HG03521 (cell line): ENCODE results near the gene NOL4L.

Experiments
- ATAC-seq: cut with Tn5 transposase; IDR thresholded peaks from one replicate; pipeline ENCODE4 v1.9.1; 2021; ENCODE audit warnings: mild to moderate bottlenecking, moderate library complexity; ENCODE audit not compliant: unreplicated experiment

The NOL4L gene

DNA sequence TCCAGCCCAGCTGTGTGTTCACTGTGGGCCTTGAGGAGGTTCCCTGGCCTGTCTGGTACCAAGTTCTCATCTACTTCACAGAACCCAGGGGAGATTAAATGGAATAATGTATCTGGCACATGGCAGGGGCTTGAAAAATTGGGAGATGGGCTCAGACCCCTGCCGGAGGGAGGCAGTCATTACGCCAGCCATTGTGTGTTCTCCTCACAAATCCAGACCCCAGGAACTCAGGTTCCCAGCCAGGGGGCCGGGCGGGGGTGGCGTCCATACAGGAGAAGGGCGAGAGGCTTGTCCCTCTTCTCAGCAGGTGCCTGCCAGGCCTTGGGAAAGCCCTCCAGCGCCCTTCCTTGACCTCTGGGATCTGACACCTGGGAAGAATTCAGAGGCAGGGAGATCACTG is 8.1 kb downstream of the NOL4L start:
- no peak for ATAC-seq

GRCh38 chr20:32576560-32576959 is 8.6 kb downstream of the NOL4L start:
- no peak for ATAC-seq

GRCh38 chr20:32575805-32576204 is 9.3 kb downstream of the NOL4L start:
- ATAC-seq: no peak

DNA sequence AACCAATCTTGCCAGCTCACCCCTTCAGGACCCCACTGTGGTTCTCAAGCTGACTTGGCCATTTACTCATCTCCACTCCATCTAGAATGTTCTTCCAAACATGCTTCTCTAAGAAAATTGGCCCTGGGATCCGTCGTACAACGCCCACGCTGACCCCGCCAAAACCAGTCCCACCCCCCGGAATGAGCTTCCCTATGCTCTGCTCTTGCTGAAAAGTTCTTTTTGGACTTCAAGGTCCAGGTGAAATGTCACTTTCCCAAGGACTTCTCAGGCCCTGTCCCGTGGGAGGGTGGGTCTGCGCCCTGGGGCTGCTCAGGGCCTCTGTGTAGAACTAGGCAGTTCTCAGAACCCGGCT is 9.9 kb downstream of the NOL4L start:
- ATAC-seq: no peak

- ATAC-seq: no peak
Measured at GRCh38 chr20:32574296-32575226, 10.6 kb downstream of the NOL4L start.

GRCh38 chr20:32573167-32573851 is 11.8 kb downstream of the NOL4L start:
- ATAC-seq: no peak

DNA sequence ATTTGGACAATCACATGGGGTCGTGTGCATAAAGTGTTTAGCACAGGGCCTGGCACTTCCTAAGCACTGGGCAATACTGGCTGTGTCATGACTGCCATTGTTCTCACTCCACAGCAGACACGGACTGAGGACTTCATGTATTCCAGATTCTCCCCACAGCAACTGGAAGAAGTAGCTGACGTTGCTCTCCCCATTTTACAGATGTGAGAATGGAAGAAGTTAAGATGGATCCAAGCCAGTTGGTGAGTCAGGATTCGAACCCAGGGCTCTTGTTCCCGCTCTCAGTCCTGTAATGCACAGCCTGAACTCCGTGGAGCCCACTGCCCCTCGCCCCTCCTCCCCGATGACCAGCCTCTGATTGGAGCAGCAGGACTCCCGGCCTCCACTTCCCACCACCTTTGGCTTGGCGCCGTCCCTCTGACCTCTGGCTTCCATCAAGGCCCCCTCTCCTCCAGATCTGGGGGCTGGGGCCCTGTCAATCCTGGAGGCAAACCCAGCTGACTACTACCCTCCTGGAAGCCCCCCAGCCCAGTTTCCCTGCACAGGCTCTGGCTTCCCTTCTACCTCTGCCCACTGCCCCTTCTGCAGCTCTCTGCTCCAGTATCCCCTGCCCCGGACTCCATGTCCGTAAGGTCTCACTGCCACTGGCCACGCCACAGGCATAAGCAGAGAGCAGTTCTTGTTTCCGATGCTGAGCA is 12.7 kb downstream of the NOL4L start:
- no peak for ATAC-seq

GRCh38 chr20:32571566-32571965 is 13.6 kb downstream of the NOL4L start:
- no peak for ATAC-seq

GRCh38 chr20:32570401-32571190 is 14.5 kb downstream of the NOL4L start:
- ATAC-seq: no peak

- no peak for ATAC-seq
Measured at GRCh38 chr20:32569380-32570305, 15.5 kb downstream of the NOL4L start.

DNA sequence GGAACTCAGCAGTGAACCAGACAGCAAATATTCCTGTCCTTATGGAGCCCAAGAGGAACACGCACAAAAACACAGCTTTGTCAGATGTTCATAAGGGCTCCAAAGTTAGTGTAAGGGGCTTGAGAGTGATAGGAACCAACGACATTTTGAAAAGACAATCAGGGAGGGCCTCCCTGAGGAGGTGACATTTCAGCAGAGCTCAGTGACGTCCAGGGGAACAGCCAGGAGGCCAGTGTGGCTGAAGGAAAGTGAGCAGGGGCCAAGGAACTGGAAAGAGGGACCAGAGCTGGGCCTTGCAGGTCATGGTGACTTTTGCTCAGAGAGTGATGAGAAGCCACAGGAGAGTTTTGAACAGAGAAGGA is 16.1 kb downstream of the NOL4L start:
- no peak for ATAC-seq

GRCh38 chr20:32567384-32568178 is 17.6 kb downstream of the NOL4L start:
- ATAC-seq: no peak

DNA sequence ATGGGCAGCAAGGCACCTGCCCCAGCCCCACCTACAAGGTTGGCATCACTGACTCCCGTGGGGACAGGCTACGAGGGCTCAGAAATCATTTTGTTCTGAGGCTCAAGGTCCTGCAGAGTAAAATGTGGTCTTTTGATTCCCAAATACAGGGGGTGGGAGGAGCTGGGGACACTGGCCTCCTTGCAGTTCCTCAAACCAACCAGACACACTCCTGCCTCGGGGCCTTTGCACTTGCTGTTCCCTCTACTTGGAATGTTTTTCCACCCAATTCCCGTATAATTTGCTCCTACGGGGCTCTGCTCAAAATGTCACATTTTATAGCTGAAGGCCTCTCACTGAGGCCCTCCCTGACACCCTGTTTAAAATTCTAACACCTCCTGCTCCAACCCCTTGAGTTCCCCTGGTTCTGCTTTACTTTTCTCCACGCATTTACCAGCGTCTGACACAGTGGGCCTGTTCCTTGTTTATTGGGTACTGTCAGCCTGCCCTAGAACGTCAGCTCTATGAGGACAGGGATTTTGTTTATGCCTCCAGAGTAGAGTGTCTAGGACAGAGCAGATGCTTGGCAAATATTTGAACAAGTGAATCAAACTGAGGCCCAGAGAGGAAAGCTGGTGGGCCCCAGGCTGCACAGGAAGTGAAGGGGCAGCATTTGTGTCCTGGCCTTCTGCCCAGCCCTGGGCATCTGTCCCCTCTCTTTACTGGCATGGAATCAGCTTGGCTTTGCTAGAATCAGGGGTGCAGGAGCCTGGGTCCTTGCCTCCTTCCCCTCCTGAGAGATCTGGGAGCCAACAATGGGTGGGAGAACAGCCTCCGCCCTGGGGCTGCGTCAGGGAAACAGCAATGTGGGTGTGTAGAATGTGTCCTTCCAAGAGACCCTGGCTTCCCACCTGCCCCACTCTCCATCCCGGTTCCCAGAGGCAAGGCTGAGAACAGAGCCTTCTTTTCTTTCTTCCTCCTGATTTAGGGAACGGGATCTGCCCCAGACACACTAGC is 18.5 kb downstream of the NOL4L start:
- no peak for ATAC-seq

GRCh38 chr20:32565735-32566032 is 19.4 kb downstream of the NOL4L start:
- ATAC-seq: no peak

GRCh38 chr20:32564921-32565734 is 20.0 kb downstream of the NOL4L start:
- no peak for ATAC-seq

GRCh38 chr20:32564440-32564839 is 20.7 kb downstream of the NOL4L start:
- ATAC-seq: no peak
